MM.1S (cell line): ENCODE results near the gene PLD1.

Source experiments
- DNase-seq: peaks from one replicate; pipeline ENCODE4 v3.0.0-alpha.2; 2015
- H2AFZ ChIP-seq: fragments of 300-600 bp; sonication (generic); 2 replicates; pipeline ENCODE4 v1.6.0; 2016; ENCODE audit warnings: antibody characterized with exemption, low read length
- H3F3A ChIP-seq: fragments of 300-600 bp; sonication (generic); 2 replicates; pipeline ENCODE4 v1.6.1; 2016; ENCODE audit warnings: mild to moderate bottlenecking, antibody characterized with exemption, low read length, moderate library complexity, mixed read lengths; ENCODE audit not compliant: insufficient read depth
- H3K27ac ChIP-seq: fragments of 300-600 bp; sonication (generic); 2 replicates; pipeline ENCODE4 v1.5.1; 2016; ENCODE audit warnings: mild to moderate bottlenecking, low read length
- H3K27me3 ChIP-seq: fragments of 300-600 bp; sonication (generic); replicated peaks from 2 replicates; pipeline ENCODE4 v1.6.0; 2016; ENCODE audit warnings: low read length; ENCODE audit not compliant: insufficient read depth
- H3K36me3 ChIP-seq: fragments of 300-600 bp; sonication (generic); replicated peaks from 2 replicates; pipeline ENCODE4 v1.6.1; 2016; ENCODE audit warnings: mild to moderate bottlenecking, low read length, mixed read lengths; ENCODE audit not compliant: insufficient read depth
- H3K4me1 ChIP-seq: fragments of 300-600 bp; sonication (generic); 2 replicates; pipeline ENCODE4 v1.6.1; 2016; ENCODE audit warnings: low read length, mixed read lengths
- H3K4me2 ChIP-seq: fragments of 300-600 bp; sonication (generic); 2 replicates; pipeline ENCODE4 v1.6.0; 2016; ENCODE audit warnings: low read depth, low read length
- H3K4me3 ChIP-seq: fragments of 300-600 bp; sonication (generic); 2 replicates; pipeline ENCODE4 v1.5.1; 2016; ENCODE audit warnings: low read length, mixed read lengths
- H3K79me2 ChIP-seq: fragments of 300-600 bp; sonication (generic); 2 replicates; pipeline ENCODE4 v1.6.1; 2016; ENCODE audit warnings: mixed run types, low read length, mixed read lengths
- H3K9ac ChIP-seq: fragments of 300-600 bp; sonication (generic); 2 replicates; pipeline ENCODE4 v1.6.1; 2016; ENCODE audit warnings: low read length, mixed read lengths
- H3K9me2 ChIP-seq: fragments of 300-600 bp; sonication (generic); replicated peaks from 2 replicates; pipeline ENCODE4 v1.6.1; 2016; ENCODE audit warnings: mild to moderate bottlenecking, low read length, mixed read lengths; ENCODE audit not compliant: insufficient read depth
- H3K9me3 ChIP-seq: fragments of 300-600 bp; sonication (generic); replicated peaks from 2 replicates; pipeline ENCODE4 v1.6.1; 2016; ENCODE audit warnings: mild to moderate bottlenecking, low read length, mixed read lengths; ENCODE audit not compliant: insufficient read depth
- H4K20me1 ChIP-seq: fragments of 300-600 bp; sonication (generic); 2 replicates; pipeline ENCODE4 v1.6.1; 2016; ENCODE audit warnings: mild to moderate bottlenecking, low read length, moderate library complexity, mixed read lengths; ENCODE audit not compliant: insufficient read depth
- CTCF ChIP-seq: fragments of 300-600 bp; sonication (generic); IDR thresholded peaks from 2 replicates; pipeline ENCODE4 v1.5.1; 2016; ENCODE audit warnings: antibody characterized with exemption, low read length, mixed read lengths
- EZH2 ChIP-seq: fragments of 300-600 bp; sonication (generic); optimal IDR thresholded peaks from 2 replicates; pipeline ENCODE3; 2017; ENCODE audit warnings: low read depth, mild to moderate bottlenecking, antibody characterized with exemption, low read length, mixed read lengths
- EZH2phosphoT487 ChIP-seq: fragments of 300-600 bp; sonication (generic); IDR thresholded peaks from 2 replicates; pipeline ENCODE4 v1.6.1; 2018; ENCODE audit warnings: antibody characterized with exemption, low read length

PLD1 gene

GRCh38 chr3:171777596-171777995 lies 32.7 kb downstream of the PLD1 start:
- no peaks in the 10 kb centered on the region for H3K36me3 ChIP-seq
- no peaks in the 10 kb centered on the region for H4K20me1 ChIP-seq
- no peak overlapping the region for H3K9ac ChIP-seq
- H3K4me1 ChIP-seq, result no peaks in the 10 kb centered on the region
- no peaks in the 10 kb centered on the region for H3K79me2 ChIP-seq
- no peak overlapping the region for H2AFZ ChIP-seq
- TF ChIP-seq EZH2 (no peak), CTCF (no peak), EZH2phosphoT487 (no peak)
- no peak overlapping the region for H3K4me2 ChIP-seq
- H3K4me3 ChIP-seq, result no peak overlapping the region
- H3K9me3 ChIP-seq, result no peaks in the 10 kb centered on the region
- no peaks in the 10 kb centered on the region for H3K27me3 ChIP-seq
- DNase-seq, result no peak
- no peaks in the 10 kb centered on the region for H3F3A ChIP-seq
- H3K27ac ChIP-seq, result no peak overlapping the region
- H3K9me2 ChIP-seq, result no peaks in the 10 kb centered on the region

- no peaks in the 10 kb centered on the region for H3K9me3 ChIP-seq
- H3K4me3 ChIP-seq, result no peak overlapping the region
- H3K79me2 ChIP-seq, result no peaks in the 10 kb centered on the region
- no peak overlapping the region for H3K4me2 ChIP-seq
- no peaks in the 10 kb centered on the region for H3F3A ChIP-seq
- no peaks in the 10 kb centered on the region for H3K36me3 ChIP-seq
- DNase-seq, result no peak
- H3K27ac ChIP-seq, result no peak overlapping the region
- no peak overlapping the region for H2AFZ ChIP-seq
- TF ChIP-seq EZH2 (no peak), EZH2phosphoT487 (no peak), CTCF (no peak)
- no peaks in the 10 kb centered on the region for H4K20me1 ChIP-seq
- H3K9ac ChIP-seq, result no peak overlapping the region
- no peaks in the 10 kb centered on the region for H3K4me1 ChIP-seq
- no peaks in the 10 kb centered on the region for H3K9me2 ChIP-seq
- no peaks in the 10 kb centered on the region for H3K27me3 ChIP-seq
Measured at GRCh38 chr3:171776839-171777583, 33.3 kb downstream of the PLD1 start.

GRCh38 chr3:171776411-171776810 lies 33.9 kb downstream of the PLD1 start:
- H3K79me2 ChIP-seq, result no peaks in the 10 kb centered on the region
- H2AFZ ChIP-seq, result no peak overlapping the region
- H3K4me2 ChIP-seq, result no peak overlapping the region
- H3K9me2 ChIP-seq, result no peaks in the 10 kb centered on the region
- no peak overlapping the region for H3K9ac ChIP-seq
- H3K4me1 ChIP-seq, result no peaks in the 10 kb centered on the region
- TF ChIP-seq CTCF, result no peak
- no peak for TF ChIP-seq EZH2
- TF ChIP-seq EZH2phosphoT487, result no peak
- no peak overlapping the region for H3K4me3 ChIP-seq
- H3K36me3 ChIP-seq, result no peaks in the 10 kb centered on the region
- H3K9me3 ChIP-seq, result no peaks in the 10 kb centered on the region
- H4K20me1 ChIP-seq, result no peaks in the 10 kb centered on the region
- H3K27me3 ChIP-seq, result no peaks in the 10 kb centered on the region
- DNase-seq, result no peak
- H3K27ac ChIP-seq, result no peak overlapping the region
- H3F3A ChIP-seq, result no peaks in the 10 kb centered on the region
